A549 (cell line): ENCODE results near the gene POLE. TPM values are rescaled to one million over a fixed set of nuclear protein-coding genes. Genes with fewer than 3 reads are reported as not detected.

ENCODE experiments used
- ATAC-seq, 2 experiments: fragments of 200-7000 bp in 1 of 2; fragments of >200 bp in 1 of 2; cut with Nextera tagmentation in 1 of 2; cut with Tn5 transposase in 1 of 2; 3 replicates each; pipeline versions ENCODE4 v1.8.0 to v1.9.1; 2018 to 2020; ENCODE audit warnings: mild to moderate bottlenecking in 1 of 2, moderate library complexity in 1 of 2
- CTCF ChIA-PET: fragments of 300-600 bp; sonication (Branson Sonifier 250); formaldehyde crosslinking; extraction: SDS; loops from one replicate; lab custom pipeline; 2021; ENCODE audit warnings: antibody characterized with exemption, inconsistent platforms; lab: Yijun Ruan, JAX
- POLR2A ChIA-PET: fragments of 350-600 bp; formaldehyde crosslinking; extraction: SDS; loops from one replicate; lab custom pipeline; 2021; ENCODE audit warnings: antibody characterized with exemption, inconsistent platforms; lab: Yijun Ruan, JAX
- DNase-seq, 2 experiments: peaks; one replicate each; pipeline versions ENCODE4 v3.0.0 to v3.0.0-alpha.2; 2011 to 2016; ENCODE audit warnings: low read depth in 1 of 2, low spot score in 1 of 2
- FAIRE-seq: peaks from 2 replicates; lab custom pipeline; 2011; peaks lifted over from hg19 to GRCh38; lab: Jason Lieb, UNC
- H3K27ac ChIP-seq, 2 experiments: fragments of >200 bp; sonication (Bioruptor Twin); formaldehyde crosslinking; 3 replicates each; pipeline ENCODE4 v1.5.1; 2016 to 2017
- H3K4me1 ChIP-seq: fragments of >200 bp; sonication (Bioruptor Twin); formaldehyde crosslinking; 3 replicates; pipeline ENCODE4 v1.6.1; 2016
- H3K4me2 ChIP-seq: fragments of >200 bp; sonication (Bioruptor Twin); formaldehyde crosslinking; 3 replicates; pipeline ENCODE4 v1.6.1; 2016
- H3K4me3 ChIP-seq: fragments of >200 bp; sonication (Bioruptor Twin); formaldehyde crosslinking; 3 replicates; pipeline ENCODE4 v1.5.1; 2016
- H3K9me3 ChIP-seq: fragments of >200 bp; sonication (Bioruptor Twin); formaldehyde crosslinking; 3 replicates; pipeline ENCODE4 v1.6.1; 2016
- BHLHE40 ChIP-seq: IDR thresholded peaks from 2 replicates; pipeline ENCODE4 v1.6.1; 2012; ENCODE audit warnings: low read depth, low read length, inconsistent platforms
- CBX2 ChIP-seq: fragments of 200-600 bp; sonication (generic); IDR thresholded peaks from 2 replicates; pipeline ENCODE4 v1.6.1; 2016; ENCODE audit warnings: low read depth, mild to moderate bottlenecking, borderline replicate concordance
- CBX8 ChIP-seq: fragments of 200-600 bp; sonication (generic); IDR thresholded peaks from 2 replicates; pipeline ENCODE4 v1.6.1; 2016
- CHD2 ChIP-seq: fragments of 150-350 bp; IDR thresholded peaks from 2 replicates; pipeline ENCODE4 v1.6.1; 2014; ENCODE audit warnings: low read length; ENCODE audit not compliant: partially characterized antibody
- EP300 ChIP-seq, 2 experiments: fragments of >200 bp; sonication (Bioruptor Twin); formaldehyde crosslinking; IDR thresholded peaks; 2 replicates in 1 of 2; 3 replicates in 1 of 2; pipeline ENCODE4 v1.6.1; 2016 to 2017
- FOSB ChIP-seq: fragments of 250-450 bp; sonication (Bioruptor Pico); IDR thresholded peaks from 2 replicates; pipeline ENCODE4 v1.5.0; 2020; ENCODE audit warnings: mild to moderate bottlenecking, moderate library complexity
- GATA3 ChIP-seq: IDR thresholded peaks from 2 replicates; pipeline ENCODE4 v1.6.1; 2012; ENCODE audit warnings: borderline replicate concordance
- HDAC2 ChIP-seq: fragments of 200-600 bp; sonication (generic); IDR thresholded peaks from 2 replicates; pipeline ENCODE4 v1.6.1; 2016
- HOXA7 ChIP-seq: fragments of 250-450 bp; sonication (Bioruptor Pico); IDR thresholded peaks from 2 replicates; pipeline ENCODE4 v1.5.0; 2020; ENCODE audit warnings: mild to moderate bottlenecking, moderate library complexity
- JUNB ChIP-seq: fragments of >200 bp; sonication (Bioruptor Twin); formaldehyde crosslinking; IDR thresholded peaks from 2 replicates; pipeline ENCODE4 v1.6.1; 2016
- MAZ ChIP-seq: fragments of 150-350 bp; IDR thresholded peaks from 2 replicates; pipeline ENCODE4 v1.6.1; 2014; ENCODE audit warnings: antibody characterized with exemption, low read depth, low read length, borderline replicate concordance
- PHF8 ChIP-seq: fragments of 200-600 bp; sonication (generic); IDR thresholded peaks from 2 replicates; pipeline ENCODE4 v1.6.1; 2016; ENCODE audit warnings: low read depth, mild to moderate bottlenecking, antibody characterized with exemption, moderate library complexity, borderline replicate concordance
- POLR2A ChIP-seq: IDR thresholded peaks from 2 replicates; pipeline ENCODE4 v1.6.1; 2012; ENCODE audit warnings: mild to moderate bottlenecking, low read length
- POLR2AphosphoS2 ChIP-seq: conservative IDR thresholded peaks from 2 replicates; pipeline ENCODE4 v1.6.1; 2012; ENCODE audit warnings: low read length, improper control_type of control experiment, inconsistent platforms
- RARB ChIP-seq: fragments of 250-450 bp; sonication (Bioruptor Pico); IDR thresholded peaks from 2 replicates; pipeline ENCODE4 v1.8.0; 2021; ENCODE audit warnings: mild to moderate bottlenecking, moderate library complexity
- RFX5 ChIP-seq: fragments of 450-650 bp; IDR thresholded peaks from 2 replicates; pipeline ENCODE4 v1.7.1; 2014; ENCODE audit warnings: antibody characterized with exemption, mild to moderate bottlenecking, moderate library complexity
- RNF2 ChIP-seq: fragments of 200-600 bp; sonication (generic); IDR thresholded peaks from 2 replicates; pipeline ENCODE4 v1.6.1; 2016; ENCODE audit warnings: low read depth, mild to moderate bottlenecking, antibody characterized with exemption, moderate library complexity, borderline replicate concordance
- TFCP2L1 ChIP-seq: fragments of 250-450 bp; sonication (Bioruptor Pico); IDR thresholded peaks from 2 replicates; pipeline ENCODE4 v1.5.0; 2021; ENCODE audit warnings: mild to moderate bottlenecking
- TP53 ChIP-seq: fragments of 250-450 bp; sonication (Bioruptor Pico); IDR thresholded peaks from 2 replicates; pipeline ENCODE4 v1.5.0; 2021; ENCODE audit warnings: mild to moderate bottlenecking, moderate library complexity
- ZSCAN20 ChIP-seq: fragments of 250-450 bp; sonication (Bioruptor Pico); IDR thresholded peaks from 2 replicates; pipeline ENCODE4 v1.8.0; 2022; ENCODE audit warnings: mild to moderate bottlenecking, moderate library complexity
- WGBS: methylation state at CpG from one replicate; pipeline ENCODE4 v1.1.6; 2017; ENCODE audit errors: missing lambda C conversion rate; 5-methylcytosine and 5-hydroxymethylcytosine counted together
- polyA plus RNA-seq, 4 experiments: library from polyadenylated mRNA; depleted of rRNA in 3 of 4; stranded (reverse); fragments of >200 nt; fragmentation: RNase III in 1 of 4; extraction: RNeasy Plus Mini Kit Qiagen cat#74134 plus additional on column Dnase treatment in 1 of 4; gene quantifications; 2 replicates in 3 of 4; 3 replicates in 1 of 4; pipeline ENCODE4 v1.2.3, GENCODE V29; 2011 to 2017
- TF ChIP-seq, protein P1 (sequence below): fragments of >200 bp; sonication (Bioruptor Twin); formaldehyde crosslinking; IDR thresholded peaks from 3 replicates; pipeline ENCODE4 v1.6.1; 2016
- TF ChIP-seq, protein P2 (sequence below): IDR thresholded peaks from 2 replicates; pipeline ENCODE4 v1.6.1; 2012
- TF ChIP-seq, protein P3 (sequence below): IDR thresholded peaks from 2 replicates; pipeline ENCODE4 v1.6.1; 2012; ENCODE audit warnings: low read depth, borderline replicate concordance
- TF ChIP-seq, protein P4 (sequence below): fragments of 150-350 bp; IDR thresholded peaks from 2 replicates; pipeline ENCODE4 v1.6.1; 2014; ENCODE audit warnings: low read depth, mild to moderate bottlenecking, low read length

Gene POLE
- polyA plus RNA-seq, 2 of the 4 experiments (the other 2 are of a cell fraction), result 28.9 to 67.2 TPM

DNA sequence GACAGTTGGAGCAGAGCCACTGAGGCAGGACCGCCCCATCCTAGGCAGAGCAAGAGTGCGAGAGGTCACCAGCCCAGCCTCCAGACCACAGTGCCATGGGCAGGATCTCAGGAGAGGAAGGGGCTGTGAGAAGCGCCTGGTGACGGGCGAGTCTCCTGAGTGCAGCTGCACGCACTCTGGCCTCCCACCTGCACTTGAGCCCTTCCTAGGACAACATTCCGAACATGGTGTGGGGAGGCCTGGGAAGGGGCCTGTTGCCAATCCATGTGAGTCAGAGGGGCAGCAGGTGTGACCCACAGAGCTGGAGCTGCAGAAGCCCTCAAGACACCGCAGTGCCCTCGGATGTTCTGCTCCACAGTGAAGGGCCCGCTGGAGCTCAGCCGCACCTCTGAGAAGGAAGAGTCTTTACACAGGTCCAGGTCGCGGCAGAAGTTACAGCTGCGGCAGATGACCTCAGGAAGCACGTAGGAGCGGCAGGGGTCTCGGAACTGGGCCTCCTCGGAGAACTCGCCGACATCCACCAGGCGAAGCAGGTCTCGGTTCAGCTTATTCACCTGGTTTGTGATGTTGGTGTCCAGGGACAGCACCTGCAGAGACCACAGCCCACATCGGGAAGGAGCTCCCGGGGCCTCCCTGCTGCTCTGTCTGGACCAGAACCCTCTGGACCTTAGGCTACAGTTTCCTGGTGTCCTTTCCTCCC is 61.3 kb downstream of the POLE start (continued):
- TF ChIP-seq MAZ (no peak), HDAC2 (no peak), RARB (no peak), HOXA7 (CRISPR knock-in tag) (no peak), TP53 (CRISPR knock-in tag) (no peak), PHF8 (no peak)
- TF ChIP-seq, protein P1, sequence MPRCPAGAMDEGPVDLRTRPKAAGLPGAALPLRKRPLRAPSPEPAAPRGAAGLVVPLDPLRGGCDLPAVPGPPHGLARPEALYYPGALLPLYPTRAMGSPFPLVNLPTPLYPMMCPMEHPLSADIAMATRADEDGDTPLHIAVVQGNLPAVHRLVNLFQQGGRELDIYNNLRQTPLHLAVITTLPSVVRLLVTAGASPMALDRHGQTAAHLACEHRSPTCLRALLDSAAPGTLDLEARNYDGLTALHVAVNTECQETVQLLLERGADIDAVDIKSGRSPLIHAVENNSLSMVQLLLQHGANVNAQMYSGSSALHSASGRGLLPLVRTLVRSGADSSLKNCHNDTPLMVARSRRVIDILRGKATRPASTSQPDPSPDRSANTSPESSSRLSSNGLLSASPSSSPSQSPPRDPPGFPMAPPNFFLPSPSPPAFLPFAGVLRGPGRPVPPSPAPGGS, result no peak
- TF ChIP-seq, protein P2, sequence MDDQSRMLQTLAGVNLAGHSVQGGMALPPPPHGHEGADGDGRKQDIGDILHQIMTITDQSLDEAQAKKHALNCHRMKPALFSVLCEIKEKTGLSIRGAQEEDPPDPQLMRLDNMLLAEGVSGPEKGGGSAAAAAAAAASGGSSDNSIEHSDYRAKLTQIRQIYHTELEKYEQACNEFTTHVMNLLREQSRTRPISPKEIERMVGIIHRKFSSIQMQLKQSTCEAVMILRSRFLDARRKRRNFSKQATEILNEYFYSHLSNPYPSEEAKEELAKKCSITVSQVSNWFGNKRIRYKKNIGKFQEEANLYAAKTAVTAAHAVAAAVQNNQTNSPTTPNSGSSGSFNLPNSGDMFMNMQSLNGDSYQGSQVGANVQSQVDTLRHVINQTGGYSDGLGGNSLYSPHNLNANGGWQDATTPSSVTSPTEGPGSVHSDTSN, result no peak

DNA sequence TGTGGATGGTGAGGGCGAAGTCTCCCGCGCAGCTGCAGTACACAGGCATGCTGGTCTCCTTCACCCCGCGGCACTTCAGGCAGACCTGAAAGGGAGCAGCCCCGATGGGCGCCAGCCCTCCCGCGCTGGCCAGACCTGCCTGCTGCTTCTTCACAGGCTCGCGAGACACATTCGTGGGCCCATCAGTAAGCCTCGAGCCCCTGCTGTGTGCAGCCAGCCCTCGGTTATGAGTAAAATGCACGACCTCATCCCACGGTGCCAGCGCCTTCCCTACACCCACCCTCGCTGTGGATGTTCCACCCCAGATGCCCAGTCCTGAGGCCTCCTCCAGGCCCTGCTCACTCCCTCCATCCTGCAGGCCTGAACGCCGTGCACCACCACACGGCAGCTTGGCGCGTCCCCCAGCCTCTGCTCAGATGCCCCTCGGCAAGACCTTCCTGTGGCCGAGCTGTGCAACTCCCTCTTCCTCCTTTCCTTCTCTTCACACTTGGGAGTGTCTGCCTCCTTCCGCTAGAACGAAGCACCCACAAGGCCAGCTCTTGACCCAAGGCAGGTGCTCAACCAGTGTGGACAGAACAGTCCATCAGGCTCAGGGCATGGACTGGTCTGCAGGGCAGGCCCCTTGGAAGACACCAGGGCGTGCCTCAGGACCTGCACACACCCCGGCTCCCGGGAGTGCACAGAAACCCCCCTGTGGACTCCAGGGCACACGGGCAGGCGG is 62.1 kb downstream of the POLE start:
- FAIRE-seq, result no peak
- CTCF ChIA-PET, result interaction anchor here (1.0 to 2.8 kb wide), 7 partner anchors 8 to 210 kb away, joined by 3 to 15 read pairs (median 3); no protein-coding TSS in a partner anchor
- no peak overlapping the region for H3K4me2 ChIP-seq
- TF ChIP-seq RNF2, result no peak
- no peak for TF ChIP-seq CHD2
- TF ChIP-seq TFCP2L1 (CRISPR knock-in tag), result no peak
- no peak for TF ChIP-seq JUNB
- TF ChIP-seq, protein P3, sequence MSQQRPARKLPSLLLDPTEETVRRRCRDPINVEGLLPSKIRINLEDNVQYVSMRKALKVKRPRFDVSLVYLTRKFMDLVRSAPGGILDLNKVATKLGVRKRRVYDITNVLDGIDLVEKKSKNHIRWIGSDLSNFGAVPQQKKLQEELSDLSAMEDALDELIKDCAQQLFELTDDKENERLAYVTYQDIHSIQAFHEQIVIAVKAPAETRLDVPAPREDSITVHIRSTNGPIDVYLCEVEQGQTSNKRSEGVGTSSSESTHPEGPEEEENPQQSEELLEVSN, result no peak
- TF ChIP-seq CBX8, result no peak
- TF ChIP-seq, protein P4, sequence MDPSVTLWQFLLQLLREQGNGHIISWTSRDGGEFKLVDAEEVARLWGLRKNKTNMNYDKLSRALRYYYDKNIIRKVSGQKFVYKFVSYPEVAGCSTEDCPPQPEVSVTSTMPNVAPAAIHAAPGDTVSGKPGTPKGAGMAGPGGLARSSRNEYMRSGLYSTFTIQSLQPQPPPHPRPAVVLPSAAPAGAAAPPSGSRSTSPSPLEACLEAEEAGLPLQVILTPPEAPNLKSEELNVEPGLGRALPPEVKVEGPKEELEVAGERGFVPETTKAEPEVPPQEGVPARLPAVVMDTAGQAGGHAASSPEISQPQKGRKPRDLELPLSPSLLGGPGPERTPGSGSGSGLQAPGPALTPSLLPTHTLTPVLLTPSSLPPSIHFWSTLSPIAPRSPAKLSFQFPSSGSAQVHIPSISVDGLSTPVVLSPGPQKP, result no peak
- no peak for TF ChIP-seq RFX5
- TF ChIP-seq FOSB (CRISPR knock-in tag), result no peak
- no peak for TF ChIP-seq GATA3
- TF ChIP-seq MAZ, result no peak
- TF ChIP-seq, protein P2, result no peak
- no peak for TF ChIP-seq CBX2
- no peak for TF ChIP-seq POLR2A
- no peak for TF ChIP-seq POLR2AphosphoS2
- no peak for TF ChIP-seq ZSCAN20
- TF ChIP-seq BHLHE40, result no peak
- TF ChIP-seq EP300 (IDR thresholded peaks at IDR 0.05), result no peak
- H3K27ac ChIP-seq, result no peak overlapping the region
- POLR2A ChIA-PET, result no interaction called here
- H3K9me3 ChIP-seq, result no peaks in the 10 kb centered on the region
- 92% methylated on average over 29 of the region's 32 CpGs for WGBS
- no peaks in the 10 kb centered on the region for H3K4me1 ChIP-seq
- H3K4me3 ChIP-seq, result no peak overlapping the region
- no peak for DNase-seq
- ATAC-seq, result no peak
